Small intestine (tissue), 7 donors: ENCODE results near the gene EEF1B2. TPM values are rescaled to one million over a fixed set of nuclear protein-coding genes. Genes with fewer than 3 reads are reported as not detected.

ENCODE experiments used
- DNase-seq, 2 donors: peaks; one replicate each; pipeline versions ENCODE4 v3.0.0 to v3.0.0-alpha.2; 2013
- FAIRE-seq: peaks from 2 replicates; lab custom pipeline; 2012; peaks lifted over from hg19 to GRCh38; lab: Jason Lieb, UNC
- H3K27ac ChIP-seq, 3 donors: one replicate each; pipeline ENCODE4 v1.5.1; 2013; ENCODE audit warnings: low read length in 2 of 3, mild to moderate bottlenecking in 2 of 3, control low read depth in 1 of 3, inconsistent platforms in 1 of 3, low read depth in 1 of 3, moderate library complexity in 1 of 3
- H3K27me3 ChIP-seq, 3 donors: one replicate each; pipeline ENCODE4 v1.6.1; 2013; ENCODE audit warnings: low read length in 3 of 3, inconsistent platforms in 1 of 3; ENCODE audit not compliant: control insufficient read depth in 3 of 3, insufficient read depth in 3 of 3
- H3K36me3 ChIP-seq, 3 donors: one replicate each; pipeline ENCODE4 v1.6.1; 2013; ENCODE audit warnings: low read length in 3 of 3, inconsistent platforms in 1 of 3, low read depth in 1 of 3, mild to moderate bottlenecking in 1 of 3, moderate library complexity in 1 of 3; ENCODE audit not compliant: control insufficient read depth in 3 of 3, insufficient read depth in 2 of 3
- H3K4me1 ChIP-seq, 3 donors: one replicate each; pipeline ENCODE4 v1.6.1; 2013; ENCODE audit warnings: low read length in 2 of 3, inconsistent platforms in 1 of 3, low read depth in 1 of 3, mild to moderate bottlenecking in 1 of 3, moderate library complexity in 1 of 3; ENCODE audit not compliant: control insufficient read depth in 3 of 3, insufficient read depth in 2 of 3
- H3K4me3 ChIP-seq, 3 donors: one replicate each; pipeline ENCODE4 v1.5.1; 2013; ENCODE audit warnings: low read length in 3 of 3, control low read depth in 1 of 3, inconsistent platforms in 1 of 3, low read depth in 1 of 3, mild to moderate bottlenecking in 1 of 3, moderate library complexity in 1 of 3
- H3K9me3 ChIP-seq, 2 donors: one replicate each; pipeline ENCODE4 v1.6.1; 2013; ENCODE audit warnings: low read depth in 1 of 2, low read length in 1 of 2; ENCODE audit not compliant: control insufficient read depth in 2 of 2, insufficient read depth in 1 of 2
- WGBS, 3 donors: extraction: QIAGEN DNeasy Blood & Tissue Kit; methylation state at CpG; one replicate each; pipeline ENCODE4 v1.1.7; 2013; 5-methylcytosine and 5-hydroxymethylcytosine counted together
- polyA plus RNA-seq, 4 donors: library from polyadenylated mRNA; stranded (reverse) in 3 of 4; unstranded in 1 of 4; fragments of 200-250 nt in 3 of 4; fragments of 120-200 nt in 1 of 4; gene quantifications; one replicate each; pipeline versions ENCODE4 v1.2.1 to v1.2.3, GENCODE V29; 2013
- donor health status: healthy with polysubstance abuse.
- donor health status: control.
- donor health status: control.
- donor health status: Bipolar disorder and iron deficiency.
- donor health status: healthy.

EEF1B2 gene
- polyA plus RNA-seq, 4 donors: 838 to 1,515 (median 1,427) TPM

- Histone ChIP-seq H3K27me3 (peaks cover 0 to 3% (median 1%) of the 10 kb centered on the region in 3 donors), H3K36me3 (no peaks in the 10 kb centered on the region), H3K27ac (no peak overlapping the region), H3K4me1 (no peaks in the 10 kb centered on the region), H3K4me3 (no peak overlapping the region), H3K9me3 (no peaks in the 10 kb centered on the region)
- DNase-seq: no peak
- WGBS, 3 donors: 82 to 86% (median 83%) methylated on average over 5 of the region's 5 CpGs
- no peak for FAIRE-seq
Observed at GRCh38 chr2:206190689-206191088, 31.0 kb downstream of the EEF1B2 start.

- Histone ChIP-seq H3K4me3 (no peak overlapping the region), H3K27me3 (peaks cover 0 to 3% (median 1%) of the 10 kb centered on the region in 3 donors), H3K9me3 (no peaks in the 10 kb centered on the region), H3K4me1 (no peaks in the 10 kb centered on the region), H3K27ac (no peak overlapping the region), H3K36me3 (no peaks in the 10 kb centered on the region)
- 91 to 94% (median 92%) methylated on average over 3 of the region's 3 CpGs for WGBS, 3 donors
- DNase-seq: no peak
- FAIRE-seq: no peak
Observed at GRCh38 chr2:206192157-206192556, 32.5 kb downstream of the EEF1B2 start.

GRCh38 chr2:206193671-206194357 lies 34.1 kb downstream of the EEF1B2 start:
- H3K4me1 ChIP-seq: no peaks in the 10 kb centered on the region
- no peak overlapping the region for H3K4me3 ChIP-seq
- WGBS, 3 donors: 61 to 76% (median 63%) methylated on average over 2 of the region's 2 CpGs
- no peaks in the 10 kb centered on the region for H3K9me3 ChIP-seq
- no peak overlapping the region for H3K27ac ChIP-seq
- H3K27me3 ChIP-seq: peaks cover 0 to 1% (median 0%) of the 10 kb centered on the region in 3 donors
- no peaks in the 10 kb centered on the region for H3K36me3 ChIP-seq
- FAIRE-seq (no peak), DNase-seq (no peak)

GRCh38 chr2:206198677-206199076 lies 39.0 kb downstream of the EEF1B2 start:
- no peaks in the 10 kb centered on the region for H3K36me3 ChIP-seq
- FAIRE-seq (no peak), DNase-seq (no peak)
- no peak overlapping the region for H3K27ac ChIP-seq
- H3K9me3 ChIP-seq: no peaks in the 10 kb centered on the region
- no peak overlapping the region for H3K4me3 ChIP-seq
- no peaks in the 10 kb centered on the region for H3K27me3 ChIP-seq
- H3K4me1 ChIP-seq: no peaks in the 10 kb centered on the region
- WGBS, 3 donors: 56 to 73% (median 61%) methylated on average over 1 of the region's 1 CpG

GRCh38 chr2:206201075-206201848 lies 41.6 kb downstream of the EEF1B2 start:
- Histone ChIP-seq H3K9me3 (no peaks in the 10 kb centered on the region), H3K36me3 (no peaks in the 10 kb centered on the region), H3K27ac (no peak overlapping the region), H3K4me1 (no peaks in the 10 kb centered on the region), H3K4me3 (no peak overlapping the region), H3K27me3 (no peaks in the 10 kb centered on the region)
- DNase-seq (no peak), FAIRE-seq (no peak)
- 67 to 74% (median 73%) methylated on average over 5 of the region's 5 CpGs for WGBS, 3 donors

GRCh38 chr2:206202446-206202845 lies 42.8 kb downstream of the EEF1B2 start:
- no peak for FAIRE-seq
- DNase-seq: no peak

GRCh38 chr2:206203331-206203730 lies 43.6 kb downstream of the EEF1B2 start:
- Histone ChIP-seq H3K36me3 (no peaks in the 10 kb centered on the region), H3K4me1 (no peaks in the 10 kb centered on the region), H3K27me3 (no peaks in the 10 kb centered on the region), H3K27ac (no peak overlapping the region), H3K4me3 (no peak overlapping the region), H3K9me3 (no peaks in the 10 kb centered on the region)
- WGBS, 3 donors: 93 to 96% (median 95%) methylated on average over 17 of the region's 17 CpGs
- FAIRE-seq (no peak), DNase-seq (no peak)

More at GRCh38 chr2:206202446-206202845, 42.8 kb downstream of the EEF1B2 start:
- Histone ChIP-seq H3K9me3 (no peaks in the 10 kb centered on the region), H3K27ac (no peak overlapping the region), H3K4me3 (no peak overlapping the region), H3K27me3 (no peaks in the 10 kb centered on the region), H3K4me1 (no peaks in the 10 kb centered on the region), H3K36me3 (no peaks in the 10 kb centered on the region)
- 75 to 88% (median 80%) methylated on average over 15 to 16 of the region's 16 CpGs for WGBS, 3 donors

- H3K4me3 ChIP-seq: no peak overlapping the region
- H3K4me1 ChIP-seq: no peaks in the 10 kb centered on the region
- 60 to 74% (median 61%) methylated on average over 3 of the region's 3 CpGs for WGBS, 3 donors
- FAIRE-seq: no peak
- no peaks in the 10 kb centered on the region for H3K27me3 ChIP-seq
- H3K36me3 ChIP-seq: no peaks in the 10 kb centered on the region
- DNase-seq: no peak
- H3K9me3 ChIP-seq: no peaks in the 10 kb centered on the region
- H3K27ac ChIP-seq: no peak overlapping the region
Observed at GRCh38 chr2:206204710-206205109, 45.0 kb downstream of the EEF1B2 start.
